Left hindlimb (tissue), 1 donor: ENCODE results near the gene FBLN5.
A peak's percentile ranks its signal among the peaks of the same experiment; 100 is the strongest.
"Not testable (repeated sequence)": the region's sequence is repeated elsewhere in the genome, so short reads cannot be mapped to it uniquely, and the experiment has no call there.

Source experiments
- DNase-seq: peaks from one replicate; pipeline ENCODE4 v3.0.0-alpha.2; 2018

Gene FBLN5

GRCh38 chr14:91904483-91904882 is 43.0 kb downstream of the FBLN5 start:
- DNase-seq = no peak

- DNase-seq = no peak
Measured at GRCh38 chr14:91903070-91903469, 44.4 kb downstream of the FBLN5 start.

- DNase-seq = no peak
Measured at GRCh38 chr14:91902336-91902735, 45.2 kb downstream of the FBLN5 start.

- DNase-seq = no peak
Measured at GRCh38 chr14:91901449-91902226, 45.9 kb downstream of the FBLN5 start.

GRCh38 chr14:91899806-91900205 is 47.7 kb downstream of the FBLN5 start:
- no peak for DNase-seq

GRCh38 chr14:91899213-91899612 is 48.3 kb downstream of the FBLN5 start:
- DNase-seq = no peak

- DNase-seq = no peak
Measured at GRCh38 chr14:91898372-91898771, 49.1 kb downstream of the FBLN5 start.

- DNase-seq = not testable (repeated sequence)
Measured at GRCh38 chr14:91897716-91898115, 49.8 kb downstream of the FBLN5 start.

- DNase-seq = no peak
Measured at GRCh38 chr14:91897106-91897701, 50.3 kb downstream of the FBLN5 start.

- no peak for DNase-seq
Measured at GRCh38 chr14:91896419-91896818, 51.1 kb downstream of the FBLN5 start.

GRCh38 chr14:91893669-91894068 is 53.8 kb downstream of the FBLN5 start:
- no peak for DNase-seq

GRCh38 chr14:91893007-91893406 is 54.5 kb downstream of the FBLN5 start:
- DNase-seq = peak; percentile 57

- DNase-seq = peak; percentile 81
Measured at GRCh38 chr14:91891721-91892220, 55.7 kb downstream of the FBLN5 start.

- DNase-seq = no peak
Measured at GRCh38 chr14:91891101-91891500, 56.4 kb downstream of the FBLN5 start.

GRCh38 chr14:91890291-91890749 is 57.2 kb downstream of the FBLN5 start:
- peak; percentile 73 for DNase-seq

GRCh38 chr14:91889477-91890211 is 57.9 kb downstream of the FBLN5 start:
- DNase-seq = no peak

GRCh38 chr14:91888641-91889476 is 58.6 kb downstream of the FBLN5 start:
- DNase-seq = no peak

GRCh38 chr14:91886961-91887360 is 60.5 kb downstream of the FBLN5 start:
- no peak for DNase-seq

- DNase-seq = no peak
Measured at GRCh38 chr14:91885839-91886238, 61.7 kb downstream of the FBLN5 start.

- DNase-seq = no peak
Measured at GRCh38 chr14:91885113-91885712, 62.3 kb downstream of the FBLN5 start.

- no peak for DNase-seq
Measured at GRCh38 chr14:91884664-91885063, 62.8 kb downstream of the FBLN5 start.

GRCh38 chr14:91883753-91884152 is 63.7 kb downstream of the FBLN5 start:
- no peak for DNase-seq
